Measurements from ENCODE around the gene ATP7A.

The ATP7A gene

DNA sequence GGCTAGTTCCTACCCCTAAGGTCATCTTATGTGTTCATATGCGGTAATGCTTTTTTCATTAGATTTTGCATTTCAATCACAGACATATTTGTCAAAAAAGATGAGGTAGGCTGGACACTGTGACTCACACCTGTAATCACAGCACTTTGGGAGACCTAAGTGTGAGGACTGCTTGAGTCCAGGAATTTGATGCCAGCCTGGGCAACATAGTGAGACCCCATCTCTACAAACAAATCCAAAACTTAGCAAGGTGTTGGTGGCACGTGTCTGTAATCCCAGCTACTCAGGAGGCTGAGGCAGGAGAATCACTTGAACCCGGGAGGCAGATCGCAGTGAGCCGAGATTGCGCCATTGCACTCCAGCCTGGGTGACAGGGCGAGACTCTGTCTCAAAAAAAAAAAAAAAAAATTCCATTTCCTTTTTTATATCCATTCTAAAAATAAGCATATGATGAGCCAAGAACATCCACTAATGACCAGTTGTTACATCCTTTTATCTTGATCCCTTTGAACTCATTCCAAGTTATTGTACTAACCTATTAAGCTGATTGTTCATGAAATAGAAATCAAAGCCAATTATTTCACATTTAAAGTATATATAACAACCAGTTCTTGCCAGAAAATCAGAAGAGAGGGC lies 35.5 kb downstream of the ATP7A start:
- no peak for DNase-seq (ENCODE audit: low spot score)

DNA sequence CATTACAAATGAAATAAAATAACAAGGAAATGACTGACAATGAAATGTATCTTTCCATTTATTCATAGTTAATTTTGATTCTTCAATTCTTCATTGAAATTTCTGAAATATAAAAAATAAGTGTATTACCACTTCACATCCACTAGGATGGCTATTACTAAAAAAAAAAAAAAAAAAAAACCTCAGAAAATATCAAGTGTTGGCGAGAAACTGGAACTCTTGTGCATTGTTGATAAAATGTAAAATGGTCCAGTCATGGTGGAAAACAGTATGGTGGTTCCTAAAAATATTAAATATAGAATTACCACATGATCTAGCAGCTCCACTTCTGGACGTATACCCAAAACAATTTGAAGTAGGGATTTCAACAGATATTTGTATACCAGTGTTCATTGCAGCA lies 36.1 kb downstream of the ATP7A start:
- no peak for DNase-seq (ENCODE audit: low spot score)

GRCh38 chrX:77949840-77950239 lies 39.3 kb downstream of the ATP7A start:
- no peak for DNase-seq (ENCODE audit: low spot score)

- DNase-seq (ENCODE audit: low spot score), result no peak
Measured at GRCh38 chrX:77952173-77952572, 41.7 kb downstream of the ATP7A start.

DNA sequence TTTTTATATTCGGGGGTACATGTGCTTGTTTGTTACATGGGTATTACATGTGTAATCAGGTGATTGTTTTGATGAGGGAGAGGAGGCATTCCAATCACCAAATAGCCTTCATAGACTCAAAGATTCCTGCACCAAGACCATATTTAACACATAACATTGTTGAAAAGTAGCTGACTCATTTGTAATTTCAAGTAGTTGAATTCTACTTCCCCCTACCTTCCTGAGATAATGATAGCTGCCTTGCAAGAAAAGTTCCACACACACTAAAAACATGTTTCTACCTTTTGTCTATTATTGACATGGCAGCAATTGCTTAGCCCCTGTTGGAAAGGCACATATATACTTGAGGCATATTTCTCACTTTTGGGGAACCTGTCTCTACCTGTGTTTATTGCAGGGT lies 42.8 kb downstream of the ATP7A start:
- DNase-seq (ENCODE audit: low spot score), result no peak

DNA sequence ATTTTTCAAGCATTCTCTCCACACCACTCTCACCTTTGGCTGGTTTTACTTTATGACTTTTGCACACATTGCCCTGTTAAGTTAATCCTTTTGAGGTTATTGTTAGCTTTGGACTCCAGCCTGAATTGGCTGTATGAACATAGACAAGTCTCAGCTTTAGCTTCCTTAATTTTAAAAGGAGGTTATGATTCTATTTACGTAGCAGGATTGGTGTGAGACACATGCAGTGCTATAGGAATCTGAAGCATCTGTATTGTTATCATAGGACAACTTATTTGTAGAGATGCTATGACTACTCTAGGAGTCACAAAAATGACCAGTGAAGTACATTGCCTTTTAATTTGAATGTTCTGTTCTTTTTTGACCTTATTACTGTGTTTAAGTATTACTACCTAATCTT lies 43.2 kb downstream of the ATP7A start:
- DNase-seq (ENCODE audit: low spot score), result no peak

DNA sequence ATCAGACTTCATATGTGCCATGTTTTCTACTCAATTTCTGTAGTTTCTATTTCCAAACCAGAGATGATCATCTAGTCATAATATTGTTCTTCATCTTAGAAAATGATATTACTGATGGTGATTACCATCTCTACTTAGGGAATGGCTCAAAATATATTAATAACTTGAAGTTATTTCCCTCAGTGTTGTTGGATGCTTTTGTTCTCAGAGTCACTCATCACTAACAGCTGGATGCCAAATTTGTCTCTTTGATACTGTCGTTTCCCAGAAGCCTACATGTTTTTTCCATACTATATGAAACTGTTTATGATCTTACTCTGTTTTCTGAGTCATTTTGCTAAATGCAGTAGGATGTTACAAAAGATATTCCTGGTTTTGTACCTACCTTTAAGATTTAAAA lies 50.1 kb downstream of the ATP7A start:
- DNase-seq (ENCODE audit: low spot score), result peak; percentile 14

DNA sequence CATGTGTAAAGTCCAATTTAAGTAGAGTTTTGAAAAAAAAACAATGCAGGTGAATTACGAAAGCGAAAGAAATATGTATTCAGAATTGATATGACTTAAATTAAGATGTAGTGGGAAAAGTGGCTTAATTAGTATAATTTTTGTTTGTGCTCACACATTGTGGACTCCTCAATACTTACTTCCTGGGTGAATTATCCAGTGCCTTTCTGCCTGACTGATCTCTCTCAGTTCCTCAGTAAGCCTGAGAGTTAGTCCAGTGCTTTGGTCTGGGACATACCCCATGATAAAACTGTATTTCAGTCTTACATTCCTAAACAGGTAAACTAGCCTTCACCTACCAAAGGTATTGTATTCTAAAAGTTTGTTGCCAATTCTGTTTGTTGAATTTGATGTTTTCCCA lies 50.6 kb downstream of the ATP7A start:
- DNase-seq (ENCODE audit: low spot score), result peak; percentile 6

- peak; percentile 3 for DNase-seq (ENCODE audit: low spot score)
Measured at GRCh38 chrX:77962068-77962902, 51.8 kb downstream of the ATP7A start.

GRCh38 chrX:77966361-77966760 lies 55.9 kb downstream of the ATP7A start:
- no peak for DNase-seq (ENCODE audit: low spot score)

DNA sequence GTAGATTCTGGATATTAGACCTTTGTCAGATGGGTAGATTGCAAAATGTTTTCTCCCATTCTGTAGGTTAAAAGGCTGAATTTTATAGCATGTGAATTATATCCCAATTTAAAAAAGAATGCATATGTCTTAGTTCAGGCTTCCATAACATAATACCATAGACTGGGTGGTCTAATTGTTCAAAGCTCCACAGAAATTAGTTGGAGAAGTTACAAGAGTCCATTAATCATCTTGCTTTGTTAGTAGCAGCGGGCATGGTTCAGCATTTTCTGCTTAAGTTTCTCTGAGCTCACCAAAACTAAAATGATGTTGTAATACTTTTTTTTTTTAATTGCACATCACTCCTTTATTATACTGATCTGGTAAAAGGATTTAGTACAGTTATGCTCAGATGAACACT lies 57.1 kb downstream of the ATP7A start:
- no peak for DNase-seq (ENCODE audit: low spot score)

DNA sequence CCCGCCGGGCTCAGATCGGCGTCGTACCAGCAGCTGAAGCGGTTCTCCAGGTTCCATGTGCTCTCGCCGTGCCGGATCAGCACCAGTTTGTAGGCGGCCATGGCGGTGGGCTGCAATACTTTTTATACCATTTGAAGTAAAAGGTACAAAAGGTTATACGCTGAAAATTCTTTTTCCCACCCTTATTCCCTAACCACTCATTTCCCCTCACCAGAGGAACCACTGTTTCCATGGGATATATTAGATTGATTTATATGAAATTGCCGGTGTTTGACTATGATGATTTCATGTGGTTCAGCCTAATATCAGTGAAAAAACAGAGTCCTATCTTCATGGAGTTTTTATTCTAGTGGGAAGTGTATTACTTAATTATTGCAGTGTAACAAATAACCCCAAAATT lies 59.0 kb downstream of the ATP7A start, which contains the start of gene PGAM4:
PGAM4 (minus strand) TSS at position 101 of the 400 bp plus-strand sequence; CDS start at position 101, 0 bp downstream.
- no peak for DNase-seq (ENCODE audit: low spot score)

GRCh38 chrX:77975755-77976154 lies 65.3 kb downstream of the ATP7A start:
- no peak for DNase-seq (ENCODE audit: low spot score)

- DNase-seq (ENCODE audit: low spot score), result no peak
Measured at GRCh38 chrX:77977095-77977494, 66.6 kb downstream of the ATP7A start.

DNA sequence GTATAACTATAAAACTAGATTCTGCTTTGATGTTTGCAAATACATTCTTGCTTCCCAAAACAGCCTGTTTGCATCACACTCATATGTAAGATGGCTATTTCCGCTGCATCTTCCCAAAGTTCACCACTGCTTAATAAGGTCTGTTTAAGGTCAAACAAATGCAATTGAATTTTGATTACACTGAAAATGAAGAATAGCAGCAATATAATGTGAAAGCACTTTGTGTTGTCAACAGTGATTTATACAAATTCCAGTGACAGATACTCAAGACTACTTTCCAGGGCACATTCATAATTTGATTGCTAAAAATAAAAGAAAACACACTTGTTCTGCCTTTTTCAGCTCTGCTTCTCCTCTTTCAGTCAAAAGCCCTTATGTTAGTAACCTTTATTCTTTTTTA lies 67.0 kb downstream of the ATP7A start:
- no peak for DNase-seq (ENCODE audit: low spot score)

GRCh38 chrX:77979870-77980269 lies 69.4 kb downstream of the ATP7A start:
- no peak for DNase-seq (ENCODE audit: low spot score)

DNA sequence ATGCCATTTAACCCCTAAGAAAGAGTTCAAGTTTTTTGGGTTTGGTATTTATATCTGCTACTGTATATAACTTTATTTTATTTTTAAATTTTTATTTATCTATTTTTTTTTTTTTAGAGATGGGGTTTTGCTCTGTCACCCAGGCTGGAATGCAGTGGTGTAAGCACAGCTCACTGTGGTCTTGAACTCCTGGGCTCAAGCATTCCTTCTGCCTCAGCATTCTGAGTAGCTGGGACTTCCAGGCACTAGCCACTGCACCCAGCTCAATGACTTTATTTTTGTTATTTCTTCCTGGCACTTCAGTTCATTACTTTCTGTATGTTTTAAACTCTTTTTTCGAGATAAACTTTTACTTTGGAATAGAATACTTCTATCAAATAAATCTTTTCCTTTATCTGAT lies 101.4 kb downstream of the ATP7A start:
- DNase-seq (ENCODE audit: low spot score), result no peak

DNA sequence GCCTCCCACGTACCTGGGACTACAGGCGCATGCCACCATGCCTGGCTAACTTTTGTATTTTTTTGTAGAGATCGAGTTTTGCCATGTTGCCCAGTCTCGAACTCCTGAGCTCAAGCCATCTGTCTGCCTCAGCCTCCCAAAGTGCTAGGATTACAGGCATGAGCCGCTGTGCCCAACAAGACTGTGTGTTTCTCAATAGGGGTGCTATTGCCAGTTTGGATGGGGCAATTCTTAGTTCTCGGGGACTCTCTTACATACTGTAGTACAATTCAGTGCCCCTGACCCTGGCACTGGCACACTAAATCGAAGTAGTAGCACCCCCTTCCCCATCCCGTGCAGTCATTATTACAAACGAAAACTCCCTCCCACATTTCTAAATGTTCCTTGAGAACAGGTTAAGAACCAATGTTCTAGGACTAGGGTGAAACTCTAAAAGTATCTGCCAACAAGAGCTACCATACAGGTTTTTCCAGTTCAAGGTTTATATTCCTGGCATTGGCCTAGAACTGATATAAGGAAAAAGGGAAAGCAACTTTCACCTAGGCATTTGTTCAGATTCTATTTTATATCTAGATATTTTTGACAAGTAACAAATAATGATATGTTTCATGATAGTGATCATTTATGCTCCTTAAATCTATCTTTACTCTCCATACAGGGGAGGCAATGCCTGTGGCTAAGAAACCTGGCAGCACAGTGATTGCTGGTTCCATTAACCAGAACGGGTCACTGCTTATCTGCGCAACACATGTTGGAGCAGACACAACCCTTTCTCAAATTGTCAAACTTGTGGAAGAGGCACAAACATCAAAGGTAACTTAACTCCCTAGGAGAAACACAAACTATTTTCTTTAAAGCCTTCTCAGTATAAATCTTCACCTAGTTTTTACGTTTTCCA lies 109.3 kb downstream of the ATP7A start:
- DNase-seq (ENCODE audit: low spot score), result no peak

DNA sequence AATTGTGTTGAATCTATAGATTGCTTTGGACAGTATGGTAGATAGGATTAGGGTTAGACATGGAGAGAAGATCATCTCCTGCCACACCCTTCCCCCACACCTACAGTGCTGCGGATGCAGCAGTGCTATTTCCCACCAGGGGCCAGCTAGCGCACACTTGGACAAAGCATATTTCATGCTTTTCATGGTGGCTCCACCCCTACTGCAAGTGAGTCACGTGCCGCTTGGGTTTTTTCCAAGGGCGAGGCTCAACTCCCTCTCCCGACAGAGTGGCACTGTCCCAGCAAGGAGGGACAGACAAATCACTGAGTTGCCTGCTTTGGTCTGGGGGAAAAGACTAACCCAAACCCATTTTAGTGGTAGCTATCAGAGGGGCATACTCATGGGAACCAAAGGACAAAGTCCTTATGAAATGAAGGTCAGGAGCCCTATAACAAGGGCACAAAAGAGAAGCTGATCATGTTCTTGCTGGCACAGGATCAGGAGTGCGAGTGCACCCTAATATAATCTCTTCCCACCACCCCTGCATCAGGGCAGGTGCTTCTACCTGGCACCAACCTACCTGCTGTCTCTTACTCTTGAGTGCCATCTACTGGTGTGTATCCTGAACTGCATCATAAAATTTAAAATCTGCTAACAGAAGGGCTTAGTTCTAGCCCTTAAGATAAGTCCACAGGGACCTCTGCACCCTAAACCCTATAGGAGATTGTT lies 114.0 kb downstream of the ATP7A start:
- DNase-seq (ENCODE audit: low spot score), result peak; percentile 46

DNA sequence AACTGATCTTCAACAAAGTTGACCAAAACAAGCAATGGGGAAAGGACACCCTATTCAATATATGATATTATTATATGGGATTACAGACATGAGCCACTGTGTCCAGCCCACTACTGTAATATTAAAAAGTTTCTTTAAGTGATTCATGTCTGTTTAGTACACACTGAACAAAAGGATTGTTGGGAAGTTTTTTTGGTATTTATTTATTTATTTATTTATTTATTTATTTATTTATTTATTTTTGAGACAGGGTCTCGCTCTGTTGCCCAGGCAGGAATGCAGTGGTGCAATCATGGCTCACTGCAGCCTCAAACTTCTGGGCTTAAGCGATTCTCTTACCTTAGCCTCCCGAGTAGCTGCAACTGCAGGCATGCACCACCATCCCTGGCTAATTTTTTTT lies 117.3 kb downstream of the ATP7A start:
- DNase-seq (ENCODE audit: low spot score), result no peak

- DNase-seq (ENCODE audit: low spot score), result peak; percentile 13
Measured at GRCh38 chrX:78029663-78030062, 119.2 kb downstream of the ATP7A start.

- DNase-seq (ENCODE audit: low spot score), result no peak
Measured at GRCh38 chrX:78035061-78035460, 124.6 kb downstream of the ATP7A start.

Measured in activated CD4-positive, alpha-beta T cell treated with anti-CD3 and anti-CD28 coated beads, Interleukin-2, Interleukin-4, amounts not matched to agents 100 ng/mL and 50 ng/mL, durations not matched to agents 16 hours and 8 hours (primary cell).